Activated CD8-positive, alpha-beta memory T cell treated with anti-CD3 and anti-CD28 coated beads, Interleukin-2, amount 50 U/mL, for 48 hours (primary cell): ENCODE data around the gene ZNF274.
"Not testable (repeated sequence)": the region's sequence is repeated elsewhere in the genome, so short reads cannot be mapped to it uniquely, and the experiment has no call there.

Experiments
- DNase-seq: peaks from one replicate; pipeline ENCODE4 v3.0.0-alpha.2; 2020

The ZNF274 gene

DNA sequence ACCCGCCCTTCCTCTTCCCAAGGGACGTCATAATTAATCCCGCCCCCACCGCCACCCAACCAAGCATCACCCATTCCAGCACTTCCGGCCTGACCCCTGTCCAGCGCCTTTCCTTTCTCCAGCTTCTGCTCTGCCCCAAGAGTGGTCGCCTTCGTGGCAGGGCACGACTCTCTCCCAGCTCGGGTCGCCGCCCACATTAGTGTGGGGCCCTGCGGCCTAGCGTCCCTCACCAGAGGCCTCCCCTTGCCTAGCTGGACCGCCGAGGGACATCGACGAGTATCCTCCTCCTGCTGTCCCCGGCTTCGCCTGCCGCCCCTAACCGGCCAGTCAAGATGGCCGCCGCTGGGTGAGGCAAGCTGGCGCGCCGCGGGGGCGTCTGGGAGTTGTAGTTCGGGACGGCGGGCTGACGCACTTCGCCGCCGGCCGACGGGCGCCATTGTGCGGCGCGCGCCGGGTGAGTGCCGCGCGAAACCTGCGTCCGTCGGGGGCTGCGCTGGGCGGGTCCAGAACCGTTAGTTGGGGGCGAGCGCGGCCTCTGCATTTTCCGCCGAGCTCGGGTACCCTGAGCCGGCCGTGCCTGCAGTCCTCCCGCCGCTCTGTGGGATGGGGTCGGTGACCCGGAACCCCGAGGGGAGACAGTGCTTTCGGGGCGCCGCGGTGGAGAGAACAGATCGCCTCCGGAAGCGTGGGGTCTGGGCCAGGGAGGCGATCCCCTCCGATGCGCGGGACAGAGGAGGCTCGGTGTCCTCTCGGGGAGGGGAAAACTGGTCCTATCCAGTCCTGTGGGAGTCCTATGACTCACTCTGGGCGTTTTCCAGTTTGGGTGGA is at the start of gene ZNF274:
ZNF274 (plus strand) TSS at position 73 of the 828 bp plus-strand sequence. CDS start 905 bp downstream, outside the sequence.
- DNase-seq: peak; percentile 97

DNA sequence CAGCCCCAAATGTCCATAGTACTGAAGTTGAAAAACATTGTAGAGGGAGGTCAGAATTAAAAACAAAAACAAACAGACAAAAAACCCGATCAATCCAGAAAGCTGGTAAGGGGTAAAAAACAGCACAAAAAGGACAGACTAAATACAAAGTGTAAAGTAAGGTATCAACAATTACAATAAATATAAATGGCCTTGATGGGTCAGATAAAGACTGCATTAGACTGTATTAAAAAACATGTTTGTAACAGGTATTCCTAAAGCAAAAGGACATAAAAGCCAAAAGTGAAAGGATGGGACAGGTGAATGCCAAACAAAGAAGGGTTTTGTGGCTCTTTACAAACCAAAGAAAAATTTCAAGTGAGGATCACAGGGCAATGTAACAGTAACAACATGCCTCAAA is 48.6 kb upstream of the ZNF274 start:
- DNase-seq: no peak

DNA sequence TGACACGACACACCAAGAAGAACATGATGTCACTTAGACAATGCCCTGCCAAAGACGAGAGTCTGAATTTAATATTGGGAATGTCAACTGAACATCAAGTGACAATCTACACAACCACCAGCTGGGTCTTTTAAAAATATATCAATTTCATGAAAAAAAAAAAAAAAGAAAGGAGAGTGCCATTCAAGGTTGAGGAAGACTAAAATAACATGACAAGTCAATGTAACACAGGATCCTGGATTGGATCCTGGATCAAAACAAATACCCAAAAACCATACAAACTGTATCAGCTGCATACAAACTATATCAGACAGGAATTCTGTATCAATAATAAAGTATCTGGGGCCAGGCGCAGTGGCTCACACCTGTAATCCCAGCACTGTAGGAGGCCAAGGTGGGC is 37.0 kb upstream of the ZNF274 start:
- DNase-seq: no peak

DNA sequence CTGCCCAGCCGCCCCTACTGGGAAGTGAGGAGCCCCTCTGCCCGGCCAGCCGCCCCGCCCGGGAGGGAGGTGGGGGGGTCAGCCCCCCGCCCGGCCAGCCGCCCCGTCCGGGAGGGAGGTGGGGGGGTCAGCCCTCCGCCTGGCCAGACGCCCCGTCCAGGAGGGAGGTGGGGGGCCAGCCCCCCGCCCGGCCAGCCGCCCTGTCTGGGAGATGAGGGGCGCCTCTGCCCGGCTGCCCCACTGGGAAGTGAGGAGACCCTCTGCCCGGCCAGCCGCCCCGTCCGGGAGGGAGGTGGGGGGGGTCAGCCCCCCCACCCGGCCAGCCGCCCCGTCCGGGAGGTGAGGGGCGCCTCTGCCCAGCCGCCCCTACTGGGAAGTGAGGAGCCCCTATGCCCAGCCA is 35.4 kb upstream of the ZNF274 start:
- DNase-seq: not testable (repeated sequence)

DNA sequence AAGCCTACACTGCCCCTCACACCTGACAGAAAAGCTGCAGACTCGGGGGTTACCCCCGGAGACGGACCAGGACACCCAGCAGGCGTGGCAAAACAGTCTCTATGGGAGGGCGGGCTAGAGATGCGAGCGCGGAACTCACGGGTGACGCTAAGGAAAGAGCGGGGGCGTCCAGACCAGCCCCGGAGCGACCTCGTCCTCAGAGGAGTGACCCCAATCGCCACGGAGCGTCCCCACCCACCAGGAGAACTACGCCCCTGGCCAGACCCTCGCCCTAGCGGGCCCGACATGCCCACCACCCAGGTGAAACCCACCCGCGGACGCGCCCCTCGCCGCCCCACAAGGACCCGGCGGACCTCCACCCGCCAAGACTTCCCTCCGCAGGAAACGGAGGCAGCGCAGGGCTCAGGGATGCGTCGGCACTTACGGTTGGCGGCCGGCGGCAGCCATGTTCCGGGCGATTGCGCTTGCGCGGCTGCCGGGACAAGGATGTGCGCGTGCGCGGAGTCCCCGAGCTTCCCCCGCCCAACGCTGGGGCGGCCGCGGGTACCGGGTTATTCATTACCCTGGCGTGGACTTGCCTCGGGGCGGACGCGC is 32.4 kb upstream of the ZNF274 start, which contains the start of gene ZNF329:
ZNF329 (minus strand) TSS at position 462 of the 594 bp plus-strand sequence. CDS start 21,286 bp downstream, outside the sequence.
- DNase-seq: peak; percentile 99

DNA sequence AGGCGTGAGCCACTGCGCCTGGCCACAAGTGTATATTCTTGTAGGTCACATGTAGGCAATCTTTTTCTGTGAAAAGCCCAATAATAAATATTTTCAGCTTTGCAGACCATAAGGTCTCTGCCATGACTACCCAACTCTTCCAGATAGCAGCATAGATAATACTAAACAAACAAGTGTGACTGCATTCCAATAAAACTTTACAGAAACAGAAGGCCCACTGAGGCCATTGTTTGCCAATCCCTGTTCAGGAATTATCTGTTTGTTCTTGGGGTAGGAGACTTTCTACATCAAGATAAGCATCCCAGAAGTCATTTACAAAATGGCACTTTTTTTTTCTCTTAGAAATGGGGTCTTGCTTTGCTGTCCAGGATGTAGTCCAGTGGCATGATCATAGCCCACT is 29.5 kb upstream of the ZNF274 start:
- no peak for DNase-seq

DNA sequence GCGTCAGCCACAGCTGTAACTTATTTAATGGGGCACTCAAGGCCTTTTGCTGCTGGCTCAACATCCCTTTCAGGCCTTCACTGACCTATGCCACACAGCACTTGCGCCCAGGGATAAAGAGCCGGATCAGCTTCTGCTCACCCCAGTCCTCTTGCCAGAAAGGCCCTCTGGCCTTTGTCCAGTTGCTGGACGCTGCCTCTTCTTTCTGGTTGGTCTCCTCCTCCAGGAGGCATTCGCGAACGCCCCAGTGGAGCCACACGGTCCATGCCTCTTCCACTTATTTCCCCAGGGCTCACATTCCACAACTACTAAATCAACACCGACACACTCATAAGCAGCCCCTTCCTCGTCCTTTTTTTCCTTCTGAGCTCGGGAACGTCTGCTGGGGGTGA is 28.6 kb upstream of the ZNF274 start:
- peak; percentile 57 for DNase-seq

DNA sequence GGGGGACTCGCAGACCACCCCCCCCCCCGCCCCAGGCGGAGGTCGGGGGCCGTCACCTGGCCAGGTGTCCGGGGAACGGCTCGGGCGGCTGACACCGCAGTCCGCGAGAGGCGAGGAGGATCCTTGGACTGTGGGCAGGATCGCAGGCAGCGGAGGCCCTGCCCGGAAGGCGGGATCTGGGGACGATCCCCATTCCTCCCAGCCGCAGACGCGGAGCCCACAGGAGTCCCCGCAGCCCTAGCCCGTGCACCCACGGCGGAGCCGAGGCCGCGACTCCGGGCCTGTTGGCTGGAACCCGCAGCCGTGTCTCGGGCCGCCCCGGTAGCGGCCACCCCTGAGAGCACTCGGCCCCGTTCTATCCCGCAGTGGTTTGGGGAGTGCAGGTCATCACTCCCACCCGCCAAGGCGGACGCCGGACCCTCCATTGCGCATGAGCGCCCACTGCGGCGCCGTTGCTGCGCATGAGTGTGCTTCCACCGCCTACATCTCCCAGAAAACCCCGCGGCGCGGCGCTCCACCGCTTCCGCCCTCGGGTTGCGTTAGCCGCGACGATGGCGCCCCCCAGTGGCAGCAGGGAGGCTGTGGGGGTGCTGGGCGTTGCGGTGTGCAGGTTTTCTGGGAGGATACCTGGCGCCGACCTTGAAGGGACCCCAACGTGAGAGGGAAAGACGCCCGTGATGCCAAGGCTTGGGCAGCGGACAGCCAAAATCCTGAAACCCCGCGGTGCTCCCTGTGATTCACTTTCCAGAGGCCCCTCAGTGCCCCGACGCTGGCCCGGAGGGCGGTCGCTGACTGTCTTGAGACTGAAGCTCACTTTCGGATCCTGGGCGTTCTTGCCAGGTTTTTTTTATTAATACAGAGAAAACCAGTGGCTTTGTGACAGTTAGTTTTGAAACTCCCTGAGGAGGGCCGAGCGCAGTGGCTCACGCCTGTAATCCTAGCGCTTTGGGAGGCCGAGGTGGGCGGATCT is 27.9 kb upstream of the ZNF274 start:
- DNase-seq: peak; percentile 100

DNA sequence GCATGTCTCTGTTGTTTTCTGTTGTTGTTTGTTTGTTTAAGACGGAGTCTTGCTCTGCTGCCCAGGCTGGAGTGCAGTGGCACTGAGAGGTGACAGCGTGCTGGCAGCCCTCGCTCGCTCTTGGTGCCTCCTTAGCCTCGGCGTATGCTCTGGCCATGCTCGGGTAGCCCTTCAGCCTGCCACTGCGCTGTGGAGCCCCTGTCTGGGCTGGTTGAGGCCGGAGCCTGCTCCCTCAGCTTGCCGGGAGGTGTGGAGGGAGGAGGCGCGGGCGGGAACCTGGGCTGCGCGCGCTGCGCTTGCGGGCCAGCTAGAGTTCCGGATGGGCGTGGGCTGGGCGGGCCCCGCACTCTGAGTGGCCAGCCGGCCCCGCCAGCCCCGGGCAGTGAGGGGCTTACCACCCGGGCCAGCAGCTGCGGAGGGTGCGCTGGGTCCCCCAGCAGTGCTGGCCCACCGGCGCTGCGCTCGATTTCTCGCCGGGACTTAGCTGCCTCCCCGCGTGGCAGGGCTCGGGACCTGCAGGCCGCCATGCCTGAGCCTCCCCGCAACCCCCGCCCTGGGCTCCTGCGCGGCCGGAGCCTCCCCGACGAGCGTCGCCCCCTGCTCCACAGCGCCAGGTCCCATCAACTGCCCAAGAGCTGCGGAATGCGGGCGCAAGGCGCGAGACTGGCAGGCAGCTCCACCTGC is 25.7 kb upstream of the ZNF274 start:
- no peak for DNase-seq

DNA sequence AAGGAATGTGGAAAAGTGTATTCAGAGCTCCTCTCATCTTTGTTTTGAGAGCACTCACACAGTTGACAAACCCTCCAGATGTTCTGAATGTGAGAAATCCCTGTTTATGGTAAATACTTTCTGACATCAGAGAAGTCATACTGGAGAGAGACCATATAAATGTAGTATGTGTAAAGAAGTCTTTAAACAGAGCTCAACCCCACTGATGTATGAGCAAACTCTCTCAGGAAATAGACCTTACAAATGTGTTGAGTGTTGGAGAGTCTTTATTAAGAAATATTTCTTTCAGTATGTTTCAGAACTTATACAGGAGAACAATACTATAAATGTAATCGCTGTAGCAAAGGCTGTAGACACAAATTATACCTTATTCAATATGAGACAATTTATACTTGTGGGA is 16.6 kb upstream of the ZNF274 start:
- no peak for DNase-seq

DNA sequence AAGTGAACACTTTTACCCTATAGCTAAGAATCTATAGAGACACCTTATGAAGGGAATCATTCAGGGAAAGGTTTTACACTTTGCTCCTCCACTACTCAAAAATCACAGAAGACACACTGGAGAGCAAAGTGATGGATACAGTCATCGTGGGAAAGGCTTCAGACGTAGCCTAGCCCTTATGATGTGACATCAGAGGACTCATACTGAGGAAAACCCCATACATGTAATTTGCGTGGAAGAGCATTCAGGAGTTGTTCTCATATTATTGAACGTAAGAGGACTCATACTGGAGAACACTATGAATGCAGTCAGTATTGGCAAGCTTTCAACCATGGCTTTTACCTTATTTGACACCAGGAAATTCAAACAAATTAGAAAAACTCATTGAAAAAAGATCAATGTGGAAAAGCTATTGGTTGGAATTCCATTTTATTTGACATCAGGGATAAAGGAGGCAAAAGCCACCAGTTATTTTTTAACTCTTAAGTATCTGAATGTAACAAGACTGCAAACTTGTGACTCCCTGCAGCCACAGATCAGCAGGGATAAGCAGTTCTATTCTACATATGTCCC is 16.1 kb upstream of the ZNF274 start:
- DNase-seq: no peak

DNA sequence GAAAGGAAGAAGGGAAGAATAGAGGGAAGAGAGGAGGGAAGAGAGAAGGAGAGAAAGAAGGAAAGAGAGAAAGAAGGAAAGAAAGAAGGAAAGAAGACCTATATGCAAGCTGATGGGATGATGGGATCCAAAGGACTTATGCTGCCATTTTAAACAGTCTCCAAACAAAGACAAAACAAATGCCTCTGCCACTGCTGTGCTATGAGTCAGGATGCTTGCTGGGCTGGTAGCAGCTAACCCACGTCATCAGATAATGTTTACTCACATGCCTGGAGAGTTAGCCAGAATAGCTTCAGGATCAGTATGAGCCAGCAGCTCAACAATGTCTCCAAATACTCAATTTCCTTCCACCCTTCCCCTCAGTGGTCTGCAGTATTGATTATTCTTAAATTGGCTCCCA is 12.0 kb upstream of the ZNF274 start:
- no peak for DNase-seq

DNA sequence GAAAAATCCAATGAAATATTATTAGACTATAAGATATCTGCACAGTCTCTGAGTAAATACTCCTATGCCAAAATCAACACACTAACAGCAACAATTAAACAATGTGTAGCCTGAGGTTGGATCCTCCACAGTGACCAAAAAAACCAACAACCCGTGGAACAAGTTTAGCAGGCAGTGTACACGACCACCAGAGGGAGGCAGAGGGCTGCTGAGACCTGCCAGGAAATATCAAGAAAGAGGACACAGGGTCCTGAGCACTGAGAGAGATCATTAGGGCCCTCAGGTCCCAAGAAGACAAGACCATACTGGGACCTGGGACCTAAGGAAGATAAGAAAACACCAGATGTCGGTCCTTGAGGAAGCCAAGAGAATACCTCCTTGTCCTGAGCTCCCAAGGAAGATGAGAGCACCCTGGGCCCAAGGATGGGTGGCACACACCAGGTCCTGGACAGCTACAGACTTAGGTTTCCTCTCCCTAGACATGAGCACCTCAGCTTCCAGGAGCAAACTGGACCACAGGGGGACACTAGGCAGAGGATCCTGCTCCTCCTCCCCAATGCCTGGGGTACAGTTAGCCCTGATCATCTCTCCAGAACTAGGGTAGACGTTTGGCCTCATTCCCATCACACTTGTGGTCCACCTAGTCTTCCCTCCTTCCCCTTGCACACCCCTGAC is 822 bp upstream of the ZNF274 start:
- DNase-seq: peak; percentile 68

DNA sequence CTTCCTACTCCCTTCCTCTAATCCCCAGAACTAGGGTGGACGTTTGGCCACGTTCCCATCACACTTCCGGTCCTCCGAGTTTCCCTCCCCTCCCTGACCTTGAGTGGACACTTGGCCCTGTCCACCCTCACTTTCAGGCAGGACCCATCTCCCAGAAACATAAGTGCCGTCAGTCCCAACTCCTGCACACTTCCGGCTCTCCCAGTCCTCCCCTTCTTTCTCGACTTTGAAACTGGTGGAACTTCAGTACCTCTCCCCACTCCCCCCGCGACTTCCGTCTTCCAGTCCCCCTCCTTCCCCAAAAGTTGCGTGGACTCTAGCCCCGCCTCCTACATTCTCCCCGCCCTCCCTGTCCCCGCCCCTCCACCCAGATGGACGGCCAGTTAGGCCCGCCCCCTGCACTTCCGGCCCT is 278 bp upstream of the ZNF274 start:
- no peak for DNase-seq

DNA sequence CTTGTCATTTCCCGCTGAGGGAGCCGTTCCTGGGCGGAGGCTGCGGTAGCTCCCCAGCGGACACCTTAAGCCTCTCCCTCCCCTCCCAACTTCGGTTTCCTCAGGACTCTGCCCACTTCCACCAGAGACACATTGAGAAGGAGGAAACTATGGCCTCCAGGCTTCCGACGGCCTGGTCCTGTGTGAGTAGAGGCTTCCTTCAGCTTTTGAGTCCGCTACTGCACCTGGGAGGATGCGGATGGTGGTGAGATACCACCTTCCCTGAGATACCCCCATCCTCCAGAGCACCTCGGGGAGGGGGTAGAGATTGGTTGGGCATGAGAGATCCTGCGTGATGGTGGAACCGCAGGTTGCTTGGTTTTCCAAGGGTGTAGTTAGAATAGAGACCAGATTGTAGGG is 955 bp downstream of the ZNF274 start:
- DNase-seq: no peak

DNA sequence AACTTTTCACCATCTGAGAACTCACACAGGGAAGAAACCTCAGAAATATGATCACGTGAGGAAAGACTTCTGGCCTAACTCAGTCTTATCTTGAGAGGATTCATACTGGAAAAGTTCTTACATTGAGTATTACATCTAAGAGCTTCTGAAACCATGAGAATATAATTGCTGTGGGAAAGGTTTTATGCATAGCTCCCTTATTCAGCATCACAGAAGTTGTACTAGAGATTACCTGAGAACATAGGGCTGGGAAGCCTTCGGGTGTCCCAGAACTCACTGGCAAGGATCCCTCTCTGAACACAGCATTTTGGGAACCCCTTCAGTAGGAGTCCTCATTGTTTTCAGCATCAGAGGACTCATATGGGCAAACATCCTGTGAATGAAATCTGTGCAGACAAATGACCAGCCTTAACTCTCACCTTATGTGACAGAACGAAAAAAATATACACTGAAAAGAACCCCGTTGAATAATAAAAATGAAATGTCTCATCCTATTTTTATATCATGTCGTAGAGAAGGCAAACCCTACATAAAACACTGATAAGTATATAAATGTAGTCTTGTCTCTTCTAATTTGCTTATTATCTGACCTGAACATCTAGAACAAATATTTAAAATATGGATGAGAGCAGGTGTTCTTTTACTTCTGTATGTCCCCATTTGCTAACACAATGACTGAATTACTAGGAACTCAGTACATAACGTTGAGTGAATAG is 14.2 kb downstream of the ZNF274 start:
- DNase-seq: no peak

DNA sequence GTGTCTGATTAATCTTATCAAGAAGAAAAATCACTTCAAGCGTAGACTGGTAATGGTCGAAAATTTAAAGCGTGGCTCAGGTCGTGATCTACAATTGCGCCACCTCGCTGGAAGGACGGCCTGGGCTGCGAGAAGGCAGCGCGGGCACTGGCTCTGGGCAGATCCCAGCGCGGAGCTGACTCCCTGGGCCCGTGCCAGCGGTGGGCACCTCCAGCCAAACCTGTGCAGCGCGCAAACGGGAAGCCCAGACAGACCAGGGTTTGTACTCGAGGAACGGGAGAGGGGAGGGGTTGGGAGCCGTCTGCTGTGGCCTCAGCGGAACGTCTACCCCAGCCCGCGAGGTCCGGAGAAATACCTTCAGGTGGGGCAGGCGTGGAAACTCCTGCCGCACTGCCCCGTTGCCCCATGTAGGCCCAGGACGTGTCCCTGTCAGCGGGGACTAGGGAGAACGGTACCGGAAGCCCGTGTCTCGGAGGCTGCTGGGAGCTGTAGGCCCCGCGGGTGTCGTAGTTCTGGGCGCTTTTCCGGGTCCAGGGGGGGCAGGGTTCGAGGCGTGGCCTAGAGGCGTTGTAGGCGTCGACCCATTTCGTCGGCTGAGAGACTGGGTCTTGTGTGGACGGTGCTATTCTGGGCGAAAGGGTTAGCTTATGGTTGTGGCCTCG is 21.1 kb downstream of the ZNF274 start:
- DNase-seq: no peak

DNA sequence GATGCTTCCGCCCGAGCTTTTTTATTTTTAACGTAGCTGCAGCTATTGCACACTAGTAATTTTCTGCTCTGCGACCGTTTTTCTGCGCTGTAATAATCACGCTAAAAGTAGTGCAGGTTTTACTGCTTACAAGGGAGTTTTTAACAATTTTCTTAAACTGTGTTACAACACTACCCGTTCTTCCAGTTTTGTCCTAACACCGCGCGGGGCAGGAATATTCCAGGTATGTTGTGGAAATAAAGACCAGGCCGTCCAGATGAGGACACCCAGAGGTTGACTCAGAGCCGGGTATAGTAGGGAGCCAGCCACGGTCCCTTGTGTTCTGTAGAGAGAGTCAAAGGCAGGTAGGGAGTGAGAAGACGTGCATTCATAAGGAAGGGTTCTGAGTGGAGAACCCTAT is 21.7 kb downstream of the ZNF274 start:
- DNase-seq: no peak

DNA sequence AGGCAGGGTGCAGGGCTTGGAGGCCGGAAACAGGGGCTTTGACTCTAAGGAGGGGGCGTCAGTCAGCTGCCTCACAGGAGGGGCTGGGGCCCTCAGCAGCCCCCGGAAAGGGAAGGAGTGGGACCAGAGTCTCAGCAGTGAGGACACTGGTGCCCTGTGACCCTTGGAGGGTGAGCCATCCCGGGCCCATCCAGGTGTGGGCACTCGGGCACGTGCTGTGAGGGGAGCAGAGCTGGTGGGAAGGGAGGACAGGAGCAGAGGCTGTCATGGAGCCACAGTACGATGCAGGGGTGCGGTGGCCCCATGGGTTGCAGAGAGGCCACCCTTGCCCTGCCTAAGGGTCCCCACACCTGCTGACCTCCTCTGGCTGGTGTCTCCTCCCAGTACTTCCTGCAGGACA is 26.7 kb downstream of the ZNF274 start:
- no peak for DNase-seq

DNA sequence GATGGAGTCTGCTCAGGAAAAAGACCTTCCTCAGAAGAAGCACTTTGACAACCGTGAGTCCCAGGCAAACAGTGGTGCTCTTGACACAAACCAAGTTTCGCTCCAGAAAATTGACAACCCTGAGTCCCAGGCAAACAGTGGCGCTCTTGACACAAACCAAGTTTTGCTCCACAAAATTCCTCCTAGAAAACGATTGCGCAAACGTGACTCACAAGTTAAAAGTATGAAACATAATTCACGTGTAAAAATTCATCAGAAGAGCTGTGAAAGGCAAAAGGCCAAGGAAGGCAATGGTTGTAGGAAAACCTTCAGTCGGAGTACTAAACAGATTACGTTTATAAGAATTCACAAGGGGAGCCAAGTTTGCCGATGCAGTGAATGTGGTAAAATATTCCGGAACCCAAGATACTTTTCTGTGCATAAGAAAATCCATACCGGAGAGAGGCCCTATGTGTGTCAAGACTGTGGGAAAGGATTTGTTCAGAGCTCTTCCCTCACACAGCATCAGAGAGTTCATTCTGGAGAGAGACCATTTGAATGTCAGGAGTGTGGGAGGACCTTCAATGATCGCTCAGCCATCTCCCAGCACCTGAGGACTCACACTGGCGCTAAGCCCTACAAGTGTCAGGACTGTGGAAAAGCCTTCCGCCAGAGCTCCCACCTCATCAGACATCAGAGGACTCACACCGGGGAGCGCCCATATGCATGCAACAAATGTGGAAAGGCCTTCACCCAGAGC is 29.6 kb downstream of the ZNF274 start:
- DNase-seq: no peak
